IMR-90 (cell line): Measurements from ENCODE around the gene PLAAT3. TPM values are rescaled to one million over a fixed set of nuclear protein-coding genes. Genes with fewer than 3 reads are reported as not detected.

Experiments
- ATAC-seq: fragments of 200-7000 bp; cut with Tn5 transposase; 2 replicates; pipeline ENCODE4 v1.9.1; 2020; ENCODE audit warnings: low read depth, mild to moderate bottlenecking, moderate library complexity
- BruUV-seq: library from RNA; stranded (reverse); fragments of 400-500 nt; replicated peaks from 2 replicates; lab custom pipeline; 2021; lab: Mats Ljungman, UMichigan
- CTCF ChIA-PET: fragments of 300-600 bp; formaldehyde crosslinking; extraction: SDS; loops from one replicate; lab custom pipeline; 2021; ENCODE audit warnings: antibody characterized with exemption; lab: Yijun Ruan, JAX
- POLR2A ChIA-PET: fragments of 300-600 bp; sonication (Branson Sonifier 250); formaldehyde crosslinking; loops from one replicate; lab custom pipeline; 2022; ENCODE audit warnings: antibody characterized with exemption; ENCODE audit not compliant: unreplicated experiment; lab: Charles Lee
- DNase-seq: peaks from one replicate; pipeline ENCODE4 v3.0.0; 2013
- H2AFZ ChIP-seq: replicated peaks from 2 replicates; pipeline ENCODE3; 2013; ENCODE audit warnings: low read length, mild to moderate bottlenecking; ENCODE audit not compliant: poor library complexity
- H2AK5ac ChIP-seq: 2 replicates; pipeline ENCODE4 v1.6.1; 2013; ENCODE audit warnings: low read depth, low read length, inconsistent platforms
- H2AK9ac ChIP-seq: replicated peaks from 2 replicates; pipeline ENCODE3; 2013; ENCODE audit warnings: mild to moderate bottlenecking, low read depth, low read length, moderate library complexity; ENCODE audit not compliant: poor library complexity
- H2BK120ac ChIP-seq: 2 replicates; pipeline ENCODE4 v1.6.1; 2013; ENCODE audit warnings: low read depth, low read length, inconsistent platforms
- H2BK15ac ChIP-seq: 3 replicates; pipeline ENCODE4 v1.6.1; 2013; ENCODE audit warnings: low read depth, low read length, inconsistent platforms
- H2BK20ac ChIP-seq: 2 replicates; pipeline ENCODE4 v1.6.1; 2013; ENCODE audit warnings: low read depth, mild to moderate bottlenecking, inconsistent platforms, low read length, moderate library complexity
- H2BK5ac ChIP-seq: 2 replicates; pipeline ENCODE4 v1.6.1; 2013; ENCODE audit warnings: mild to moderate bottlenecking, low read depth, low read length, inconsistent platforms; ENCODE audit not compliant: poor library complexity, severe bottlenecking
- H3K14ac ChIP-seq: replicated peaks from 2 replicates; pipeline ENCODE4 v1.6.1; 2013; ENCODE audit warnings: low read depth, low read length, inconsistent platforms
- H3K18ac ChIP-seq: 2 replicates; pipeline ENCODE4 v1.6.1; 2013; ENCODE audit warnings: low read depth, low read length, control low read depth
- H3K23ac ChIP-seq: 2 replicates; pipeline ENCODE4 v1.6.1; 2013; ENCODE audit warnings: low read depth, low read length, inconsistent platforms
- H3K27ac ChIP-seq: 2 replicates; pipeline ENCODE4 v1.5.1; 2013; ENCODE audit warnings: mild to moderate bottlenecking, control low read depth, low read length; ENCODE audit not compliant: insufficient read depth
- H3K27me3 ChIP-seq: 2 replicates; pipeline ENCODE4 v1.6.1; 2013; ENCODE audit warnings: low read length; ENCODE audit not compliant: control insufficient read depth, insufficient read depth
- H3K36me3 ChIP-seq: 2 replicates; pipeline ENCODE4 v1.6.1; 2013; ENCODE audit warnings: low read length, mixed read lengths; ENCODE audit not compliant: control insufficient read depth, insufficient read depth
- H3K4ac ChIP-seq: 2 replicates; pipeline ENCODE4 v1.6.1; 2013; ENCODE audit warnings: low read depth, low read length, inconsistent platforms
- H3K4me1 ChIP-seq: 2 replicates; pipeline ENCODE4 v1.6.1; 2013; ENCODE audit warnings: low read length, mixed read lengths; ENCODE audit not compliant: control insufficient read depth, insufficient read depth
- H3K4me2 ChIP-seq: 2 replicates; pipeline ENCODE4 v1.6.1; 2013; ENCODE audit warnings: low read depth, mild to moderate bottlenecking, control low read depth, low read length, moderate library complexity
- H3K4me3 ChIP-seq: 2 replicates; pipeline ENCODE4 v1.5.1; 2013; ENCODE audit warnings: low read depth, mild to moderate bottlenecking, control low read depth, low read length, moderate library complexity; ENCODE audit not compliant: insufficient read depth
- H3K56ac ChIP-seq: 2 replicates; pipeline ENCODE4 v1.6.1; 2013; ENCODE audit warnings: low read length, inconsistent platforms; ENCODE audit not compliant: insufficient read depth; ENCODE audit errors: extremely low read depth
- H3K79me1 ChIP-seq, 2 experiments: 2 replicates each; pipeline ENCODE4 v1.6.1; 2013; ENCODE audit warnings: low read length in 2 of 2, inconsistent platforms in 1 of 2, low read depth in 1 of 2
- H3K9ac ChIP-seq: 2 replicates; pipeline ENCODE4 v1.6.1; 2013; ENCODE audit warnings: low read depth, low read length, control low read depth
- H3K9me1 ChIP-seq: 2 replicates; pipeline ENCODE4 v1.6.1; 2013; ENCODE audit warnings: low read length, inconsistent platforms; ENCODE audit not compliant: insufficient read depth
- H3K9me3 ChIP-seq: 2 replicates; pipeline ENCODE4 v1.6.1; 2013; ENCODE audit warnings: low read length; ENCODE audit not compliant: control insufficient read depth, insufficient read depth
- H4K20me1 ChIP-seq: 2 replicates; pipeline ENCODE4 v1.6.1; 2013; ENCODE audit warnings: low read length, inconsistent platforms; ENCODE audit not compliant: insufficient read depth
- H4K5ac ChIP-seq: 2 replicates; pipeline ENCODE4 v1.6.1; 2013; ENCODE audit warnings: mild to moderate bottlenecking, low read depth, low read length, control low read depth
- H4K8ac ChIP-seq, 2 experiments: 2 replicates each; pipeline ENCODE4 v1.6.1; 2013; ENCODE audit warnings: low read depth in 2 of 2, low read length in 2 of 2, control low read depth in 1 of 2, inconsistent platforms in 1 of 2
- H4K91ac ChIP-seq: 2 replicates; pipeline ENCODE4 v1.6.1; 2013; ENCODE audit warnings: low read depth, low read length, inconsistent platforms; ENCODE audit not compliant: insufficient read depth
- BHLHE40 ChIP-seq: fragments of 150-350 bp; IDR thresholded peaks from 2 replicates; pipeline ENCODE4 v1.6.1; 2016; ENCODE audit warnings: mild to moderate bottlenecking, low read depth, low read length
- CEBPB ChIP-seq: IDR thresholded peaks from 2 replicates; pipeline ENCODE4 v1.6.1; 2012; ENCODE audit warnings: low read depth, low read length, improper control_type of control experiment
- CHD1 ChIP-seq: IDR thresholded peaks from 2 replicates; pipeline ENCODE4 v1.6.1; 2012; ENCODE audit warnings: low read depth, low read length, improper control_type of control experiment
- FOS ChIP-seq: fragments of 150-350 bp; IDR thresholded peaks from 2 replicates; pipeline ENCODE4 v1.6.1; 2016; ENCODE audit warnings: low read depth, low read length
- MAFK ChIP-seq: IDR thresholded peaks from 2 replicates; pipeline ENCODE4 v1.6.1; 2012; ENCODE audit warnings: low read depth, low read length, improper control_type of control experiment
- MXI1 ChIP-seq: IDR thresholded peaks from 2 replicates; pipeline ENCODE4 v1.6.1; 2012; ENCODE audit warnings: low read depth, mild to moderate bottlenecking, low read length, moderate library complexity, borderline replicate concordance
- POLR2A ChIP-seq: IDR thresholded peaks from 2 replicates; pipeline ENCODE4 v1.6.1; 2012; ENCODE audit warnings: mild to moderate bottlenecking, low read depth, low read length
- RAD21 ChIP-seq: IDR thresholded peaks from 2 replicates; pipeline ENCODE4 v1.6.1; 2012; ENCODE audit warnings: low read length, improper control_type of control experiment
- RFX5 ChIP-seq: IDR thresholded peaks from 2 replicates; pipeline ENCODE4 v1.8.0; 2012; ENCODE audit warnings: low read depth, mild to moderate bottlenecking, low read length, moderate library complexity
- SMC3 ChIP-seq: fragments of 150-350 bp; IDR thresholded peaks from 2 replicates; pipeline ENCODE4 v1.6.1; 2016; ENCODE audit warnings: low read depth, mild to moderate bottlenecking, antibody characterized with exemption, low read length, moderate library complexity
- USF2 ChIP-seq: fragments of 150-350 bp; IDR thresholded peaks from 2 replicates; pipeline ENCODE4 v1.6.1; 2017; ENCODE audit warnings: mild to moderate bottlenecking, antibody characterized with exemption, low read length, low read depth
- WGBS, 2 experiments: methylation state at CpG; one replicate each; pipeline versions ENCODE4 v1.1.5 to v1.1.7; 2013; ENCODE audit warnings: missing lambda C conversion rate in 2 of 2; ENCODE audit not compliant: insufficient read length in 1 of 2; ENCODE audit errors: extremely low coverage in 2 of 2; 5-methylcytosine and 5-hydroxymethylcytosine counted together
- dilution Hi-C: fragments of 300-500 bp; cut with HindIII; formaldehyde crosslinking; loops from one replicate; pipeline ENCODE4 v1.14.3; 2018; ENCODE audit warnings: low sequenced_read_pairs; ENCODE audit not compliant: unreplicated experiment
- in situ Hi-C: fragments of 300-500 bp; cut with MboI; formaldehyde crosslinking; loops from 3 replicates; pipeline ENCODE4 v1.14.3; 2019; ENCODE audit warnings: low sequenced_read_pairs, inconsistent platforms, mixed read lengths
- intact Hi-C: fragments of 100-400 bp; cut with micrococcal nuclease; formaldehyde crosslinking; loops from 2 replicates; pipeline ENCODE4 v1.10.0; 2022
- polyA plus RNA-seq, 3 experiments: library from polyadenylated mRNA; depleted of rRNA; stranded (reverse); fragments of >200 nt; gene quantifications; 2 replicates each; pipeline ENCODE4 v1.2.3, GENCODE V29; 2012; ENCODE audit warnings: low replicate concordance in 1 of 3
- total RNA-seq: library from RNA; depleted of rRNA; stranded (reverse); fragments of >200 nt; gene quantifications from 2 replicates; pipeline ENCODE4 v1.2.3, GENCODE V29; 2012
- TF ChIP-seq, protein P1 (sequence below): conservative IDR thresholded peaks from 2 replicates; pipeline ENCODE4 v1.5.1; 2012; ENCODE audit warnings: mild to moderate bottlenecking, low read depth, low read length, improper control_type of control experiment
- TF ChIP-seq, protein P2 (sequence below): fragments of 150-350 bp; IDR thresholded peaks from 2 replicates; pipeline ENCODE4 v1.6.1; 2016; ENCODE audit warnings: low read depth, mild to moderate bottlenecking, low read length, moderate library complexity, borderline replicate concordance

Gene PLAAT3
- total and polyA plus RNA-seq, 2 of the 4 experiments (the other 2 are of a cell fraction): 3.2 to 3.9 TPM

DNA sequence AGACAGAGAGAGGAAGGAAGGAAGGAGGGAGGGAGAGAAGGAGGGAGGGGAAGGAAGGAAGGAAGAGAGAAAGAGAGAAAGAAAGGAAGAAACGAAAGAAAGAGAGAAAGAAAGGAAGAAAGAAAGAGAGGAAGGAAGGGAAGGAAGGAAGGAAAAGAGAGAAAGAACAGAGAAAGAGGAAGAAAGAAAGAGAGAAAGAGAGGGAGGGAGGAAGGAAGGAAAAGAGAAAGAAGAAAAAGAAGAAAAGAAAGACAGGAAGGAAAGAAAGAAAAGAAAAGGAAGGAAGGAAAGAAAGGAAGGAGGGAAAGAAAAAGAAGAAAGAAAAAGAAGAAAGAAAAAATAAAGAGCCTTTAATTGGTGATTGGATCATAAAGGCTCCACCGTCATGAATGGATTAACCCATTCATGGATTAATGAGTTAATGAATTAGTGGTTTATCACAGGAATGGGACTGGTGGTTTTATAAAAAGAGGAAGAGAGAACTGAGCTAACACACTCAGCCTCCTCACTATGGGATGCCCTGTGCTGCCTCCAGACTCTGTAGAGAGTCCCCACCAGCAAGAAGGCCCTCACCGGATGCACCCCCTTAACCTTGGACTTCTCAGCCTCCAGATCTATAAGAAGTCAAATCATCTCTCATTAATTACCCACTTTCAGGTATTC is 42.1 kb downstream of the PLAAT3 start:
- Histone ChIP-seq H2AK5ac (no peak overlapping the region), H4K91ac (no peak overlapping the region), H4K8ac (no peak overlapping the region), H3K4me1 (peaks cover 9% of the 10 kb centered on the region), H2AK9ac (no peak overlapping the region), H3K4me3 (no peak overlapping the region), H3K36me3 (no peaks in the 10 kb centered on the region), H3K23ac (no peak overlapping the region), H3K9ac (no peak overlapping the region), H3K4ac (no peak overlapping the region), H3K9me1 (peaks cover 8% of the 10 kb centered on the region), H3K27ac (no peak overlapping the region), H2BK120ac (no peak overlapping the region), H3K18ac (no peak overlapping the region), H2BK5ac (no peak overlapping the region), H4K20me1 (no peaks in the 10 kb centered on the region), H3K4me2 (no peak overlapping the region), H2BK20ac (no peak overlapping the region), H3K79me1 (no peaks in the 10 kb centered on the region), H2AFZ (no peak overlapping the region), H3K9me3 (no peaks in the 10 kb centered on the region), H3K27me3 (no peaks in the 10 kb centered on the region), H3K56ac (no peak overlapping the region), H4K5ac (no peak overlapping the region), H2BK15ac (no peak overlapping the region), H3K14ac (no peak overlapping the region)
- intact Hi-C loops (no loop called here), dilution Hi-C loops (no loop called here), in situ Hi-C loops (no loop called here)
- POLR2A ChIA-PET: no interaction called here
- CTCF ChIA-PET: no interaction called here
- DNase-seq (no peak), ATAC-seq (no peak)
- no TSS peak for BruUV-seq
- TF ChIP-seq, protein P1, sequence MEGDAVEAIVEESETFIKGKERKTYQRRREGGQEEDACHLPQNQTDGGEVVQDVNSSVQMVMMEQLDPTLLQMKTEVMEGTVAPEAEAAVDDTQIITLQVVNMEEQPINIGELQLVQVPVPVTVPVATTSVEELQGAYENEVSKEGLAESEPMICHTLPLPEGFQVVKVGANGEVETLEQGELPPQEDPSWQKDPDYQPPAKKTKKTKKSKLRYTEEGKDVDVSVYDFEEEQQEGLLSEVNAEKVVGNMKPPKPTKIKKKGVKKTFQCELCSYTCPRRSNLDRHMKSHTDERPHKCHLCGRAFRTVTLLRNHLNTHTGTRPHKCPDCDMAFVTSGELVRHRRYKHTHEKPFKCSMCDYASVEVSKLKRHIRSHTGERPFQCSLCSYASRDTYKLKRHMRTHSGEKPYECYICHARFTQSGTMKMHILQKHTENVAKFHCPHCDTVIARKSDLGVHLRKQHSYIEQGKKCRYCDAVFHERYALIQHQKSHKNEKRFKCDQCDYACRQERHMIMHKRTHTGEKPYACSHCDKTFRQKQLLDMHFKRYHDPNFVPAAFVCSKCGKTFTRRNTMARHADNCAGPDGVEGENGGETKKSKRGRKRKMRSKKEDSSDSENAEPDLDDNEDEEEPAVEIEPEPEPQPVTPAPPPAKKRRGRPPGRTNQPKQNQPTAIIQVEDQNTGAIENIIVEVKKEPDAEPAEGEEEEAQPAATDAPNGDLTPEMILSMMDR: no peak
- TF ChIP-seq RAD21 (no peak), RFX5 (no peak), USF2 (no peak), SMC3 (no peak), POLR2A (no peak), MXI1 (no peak), MAFK (no peak), FOS (no peak), CHD1 (no peak), CEBPB (no peak), BHLHE40 (no peak)
- TF ChIP-seq, protein P2, sequence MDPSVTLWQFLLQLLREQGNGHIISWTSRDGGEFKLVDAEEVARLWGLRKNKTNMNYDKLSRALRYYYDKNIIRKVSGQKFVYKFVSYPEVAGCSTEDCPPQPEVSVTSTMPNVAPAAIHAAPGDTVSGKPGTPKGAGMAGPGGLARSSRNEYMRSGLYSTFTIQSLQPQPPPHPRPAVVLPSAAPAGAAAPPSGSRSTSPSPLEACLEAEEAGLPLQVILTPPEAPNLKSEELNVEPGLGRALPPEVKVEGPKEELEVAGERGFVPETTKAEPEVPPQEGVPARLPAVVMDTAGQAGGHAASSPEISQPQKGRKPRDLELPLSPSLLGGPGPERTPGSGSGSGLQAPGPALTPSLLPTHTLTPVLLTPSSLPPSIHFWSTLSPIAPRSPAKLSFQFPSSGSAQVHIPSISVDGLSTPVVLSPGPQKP: no peak
- WGBS, 2 experiments: 67% methylated on average over 1 of the region's 3 CpGs; no CpG with 5 or more reads in 1 of the 2 experiments
